HCT116 (cell line): ENCODE measurements around the gene IFNGR2. TPM values are rescaled to one million over a fixed set of nuclear protein-coding genes. Genes with fewer than 3 reads are reported as not detected.

ENCODE experiments used
- ATAC-seq: fragments of 200-7000 bp; cut with Tn5 transposase; 2 replicates; pipeline ENCODE4 v1.9.1; 2020; ENCODE audit warnings: mild to moderate bottlenecking, moderate library complexity
- BruUV-seq: library from RNA; stranded (reverse); fragments of 400-500 nt; replicated peaks from 2 replicates; lab custom pipeline; 2021; lab: Mats Ljungman, UMichigan
- CTCF ChIA-PET: fragments of 300-600 bp; sonication (Branson Sonifier 250); formaldehyde crosslinking; loops from one replicate; lab custom pipeline; 2021; ENCODE audit warnings: antibody characterized with exemption; lab: Charles Lee
- POLR2A ChIA-PET: fragments of 300-600, 350-600 bp; sonication (Branson Sonifier 250); formaldehyde crosslinking; loops from one replicate; lab custom pipeline; 2021; ENCODE audit warnings: antibody characterized with exemption; lab: Charles Lee
- RAD21 ChIA-PET, 2 experiments: fragments of 300-600 bp; sonication (Branson Sonifier 250); formaldehyde crosslinking; loops; one replicate each; lab custom pipeline; 2023; ENCODE audit warnings: low total read pairs in 2 of 2; ENCODE audit not compliant: uncharacterized antibody in 2 of 2, unreplicated experiment in 2 of 2, low non-redundant PET in 1 of 2; lab: Charles Lee
- DNase-seq: peaks from one replicate; pipeline ENCODE4 v3.0.0-alpha.2; 2010; ENCODE audit warnings: low read depth, low spot score
- H2AFZ ChIP-seq: fragments of 200-600 bp; shearing (Covaris generic), sonication (generic); 2 replicates; pipeline ENCODE4 v1.6.1; 2017; ENCODE audit warnings: low read depth, mixed run types, mixed read lengths, antibody characterized with exemption, low read length; ENCODE audit not compliant: poor library complexity, severe bottlenecking
- H3K27ac ChIP-seq: 2 replicates; pipeline ENCODE4 v1.5.1; 2012; ENCODE audit warnings: low read depth, low read length
- H3K27me3 ChIP-seq: fragments of 200-600 bp; sonication (generic); 2 replicates; pipeline ENCODE4 v1.6.1; 2016; ENCODE audit warnings: mixed run types, low read length, mixed read lengths; ENCODE audit not compliant: insufficient read depth
- H3K36me3 ChIP-seq, 2 experiments: fragments of 200-500 bp in 1 of 2; fragments of 200-600 bp in 1 of 2; sonication (Bioruptor generic) in 1 of 2; sonication (generic) in 1 of 2; 2 replicates each; pipeline versions ENCODE4 v1.5.1 to v1.6.1; 2014 to 2016; ENCODE audit warnings: low read length in 2 of 2, inconsistent platforms in 1 of 2, mixed read lengths in 1 of 2, mixed run types in 1 of 2; ENCODE audit not compliant: insufficient read depth in 2 of 2, control insufficient read depth in 1 of 2
- H3K4me1 ChIP-seq, 2 experiments: fragments of 200-600 bp in 1 of 2; sonication (generic) in 1 of 2; 2 replicates each; pipeline versions ENCODE4 v1.5.1 to v1.6.1; 2012 to 2017; ENCODE audit warnings: low read length in 2 of 2, inconsistent platforms in 1 of 2, mild to moderate bottlenecking in 1 of 2, mixed read lengths in 1 of 2, mixed run types in 1 of 2, moderate library complexity in 1 of 2; ENCODE audit not compliant: insufficient read depth in 2 of 2, control insufficient read depth in 1 of 2
- H3K4me2 ChIP-seq: fragments of 200-600 bp; sonication (generic); 2 replicates; pipeline ENCODE4 v1.6.1; 2017; ENCODE audit warnings: mixed run types, low read length, mixed read lengths
- H3K4me3 ChIP-seq, 2 experiments: fragments of 200-600 bp in 1 of 2; sonication (generic) in 1 of 2; replicated peaks in 1 of 2; 2 replicates each; pipeline ENCODE4 v1.5.1; 2011 to 2016; ENCODE audit warnings: low read length in 2 of 2, control low read depth in 1 of 2, low read depth in 1 of 2, mild to moderate bottlenecking in 1 of 2, mixed read lengths in 1 of 2, mixed run types in 1 of 2
- H3K79me2 ChIP-seq: fragments of 200-600 bp; sonication (generic); 2 replicates; pipeline ENCODE4 v1.6.1; 2017; ENCODE audit warnings: mild to moderate bottlenecking, mixed run types, low read length, moderate library complexity, mixed read lengths; ENCODE audit not compliant: insufficient read depth
- H3K9ac ChIP-seq: fragments of 200-600 bp; sonication (generic); 2 replicates; pipeline ENCODE4 v1.6.1; 2016; ENCODE audit warnings: low read length, mixed read lengths
- H3K9me2 ChIP-seq: fragments of 200-600 bp; sonication (generic), shearing (Covaris generic); 2 replicates; pipeline ENCODE4 v1.6.1; 2017; ENCODE audit warnings: mixed run types, mild to moderate bottlenecking, moderate library complexity; ENCODE audit not compliant: insufficient read depth
- H3K9me3 ChIP-seq, 2 experiments: fragments of 200-500 bp in 1 of 2; fragments of 200-600 bp in 1 of 2; sonication (Bioruptor generic) in 1 of 2; sonication (generic) in 1 of 2; 2 replicates each; pipeline ENCODE4 v1.6.1; 2014 to 2017; ENCODE audit warnings: low read length in 2 of 2, mixed read lengths in 2 of 2, inconsistent platforms in 1 of 2, low read depth in 1 of 2, mild to moderate bottlenecking in 1 of 2, mixed run types in 1 of 2, moderate library complexity in 1 of 2; ENCODE audit not compliant: control insufficient read depth in 1 of 2, insufficient read depth in 1 of 2
- H4K20me1 ChIP-seq: fragments of 200-600 bp; sonication (generic), shearing (Covaris generic); 2 replicates; pipeline ENCODE4 v1.6.1; 2017; ENCODE audit warnings: mixed run types, mild to moderate bottlenecking, moderate library complexity; ENCODE audit not compliant: insufficient read depth
- CBX3 ChIP-seq: IDR thresholded peaks from 2 replicates; pipeline ENCODE4 v1.6.1; 2012; ENCODE audit warnings: low read depth
- EZH2 ChIP-seq: fragments of 200-600 bp; sonication (generic); IDR thresholded peaks from 2 replicates; pipeline ENCODE4 v1.6.1; 2017; ENCODE audit warnings: antibody characterized with exemption, mixed run types
- EZH2phosphoT487 ChIP-seq: fragments of 200-600 bp; IDR thresholded peaks from 2 replicates; pipeline ENCODE4 v1.6.1; 2018; ENCODE audit warnings: antibody characterized with exemption, borderline replicate concordance
- JUND ChIP-seq: IDR thresholded peaks from 2 replicates; pipeline ENCODE4 v1.6.1; 2012
- POLR2AphosphoS5 ChIP-seq: IDR thresholded peaks from 2 replicates; pipeline ENCODE4 v1.6.1; 2011; ENCODE audit warnings: mild to moderate bottlenecking, low read depth, low read length, moderate library complexity
- TCF7L2 ChIP-seq: IDR thresholded peaks from 2 replicates; pipeline ENCODE4 v1.7.0; 2011; ENCODE audit warnings: borderline replicate concordance, inconsistent platforms; ENCODE audit not compliant: insufficient read depth, insufficient read length; ENCODE audit errors: extremely low read depth
- YY1 ChIP-seq: IDR thresholded peaks from 2 replicates; pipeline ENCODE4 v1.6.1; 2011; ENCODE audit warnings: low read length, low read depth, moderate library complexity, mild to moderate bottlenecking; ENCODE audit not compliant: insufficient replicate concordance; ENCODE audit errors: extremely low read depth
- ZNF274 ChIP-seq: fragments of 200-500 bp; sonication (Bioruptor generic); IDR thresholded peaks from 2 replicates; pipeline ENCODE4 v1.6.1; 2014; ENCODE audit warnings: mild to moderate bottlenecking, low read depth, low read length, inconsistent platforms
- intact Hi-C: fragments of 100-400 bp; cut with micrococcal nuclease; formaldehyde crosslinking; loops from 2 replicates; pipeline ENCODE4 v1.10.0; 2022
- total RNA-seq: library from RNA; stranded (reverse); gene quantifications from one replicate; pipeline ENCODE4 v1.2.1, GENCODE V29; 2021; ENCODE audit not compliant: unreplicated experiment
- TF ChIP-seq, protein P1 (sequence below): IDR thresholded peaks from 2 replicates; pipeline ENCODE4 v1.6.1; 2012; ENCODE audit warnings: low read depth

The IFNGR2 gene
- total RNA-seq, 1 experiment from 2014 or later, result 44.6 TPM

DNA sequence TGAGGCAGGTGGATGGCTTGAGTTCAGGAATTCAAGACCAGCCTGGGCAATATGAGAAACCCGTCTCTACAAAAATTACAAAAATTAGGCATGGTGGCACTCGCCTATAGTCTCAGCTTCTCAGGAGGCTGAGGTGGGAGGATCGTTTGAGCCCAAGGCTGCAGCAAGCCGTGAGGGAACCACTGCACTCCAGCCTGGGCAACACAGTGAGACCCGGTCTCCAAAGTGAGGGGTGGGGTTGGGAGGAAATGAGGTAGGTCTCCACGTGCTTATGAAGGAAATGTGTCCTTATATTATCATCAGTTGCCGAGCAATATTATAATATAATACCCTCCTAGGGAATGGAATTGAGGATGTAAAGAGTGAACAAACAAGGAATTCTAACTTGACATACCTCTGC, 73.9 kb downstream of the IFNGR2 start:
- Histone ChIP-seq H3K4me2 (no peak overlapping the region), H3K9me2 (no peaks in the 10 kb centered on the region), H3K4me3 (no peak overlapping the region), H4K20me1 (no peaks in the 10 kb centered on the region), H3K4me1 (peaks cover 5 to 13% of the 10 kb centered on the region in 2 experiments), H3K9me3 (0 out of 4 replicates have a peak, but pooled peaks cover 0 to 6% of the 10 kb centered on the region in 2 experiments), H3K9ac (no peak overlapping the region), H3K27me3 (no peaks in the 10 kb centered on the region), H3K27ac (no peak overlapping the region), H3K79me2 (peaks cover 15% of the 10 kb centered on the region; the same call in 1 of the 2 replicates), H2AFZ (no peak overlapping the region), H3K36me3 (no peaks in the 10 kb centered on the region)
- intact Hi-C loops, result no loop called here
- no peak for ATAC-seq
- BruUV-seq, result no TSS peak
- POLR2A ChIA-PET, result interaction anchor here (1.3 kb wide), 1 partner anchor 15 kb away, joined by 4 read pairs; the partner anchor contains the start of gene DNAJC28
- RAD21 ChIA-PET, result no interaction called here
- no peak for TF ChIP-seq EZH2phosphoT487
- TF ChIP-seq, protein P1, sequence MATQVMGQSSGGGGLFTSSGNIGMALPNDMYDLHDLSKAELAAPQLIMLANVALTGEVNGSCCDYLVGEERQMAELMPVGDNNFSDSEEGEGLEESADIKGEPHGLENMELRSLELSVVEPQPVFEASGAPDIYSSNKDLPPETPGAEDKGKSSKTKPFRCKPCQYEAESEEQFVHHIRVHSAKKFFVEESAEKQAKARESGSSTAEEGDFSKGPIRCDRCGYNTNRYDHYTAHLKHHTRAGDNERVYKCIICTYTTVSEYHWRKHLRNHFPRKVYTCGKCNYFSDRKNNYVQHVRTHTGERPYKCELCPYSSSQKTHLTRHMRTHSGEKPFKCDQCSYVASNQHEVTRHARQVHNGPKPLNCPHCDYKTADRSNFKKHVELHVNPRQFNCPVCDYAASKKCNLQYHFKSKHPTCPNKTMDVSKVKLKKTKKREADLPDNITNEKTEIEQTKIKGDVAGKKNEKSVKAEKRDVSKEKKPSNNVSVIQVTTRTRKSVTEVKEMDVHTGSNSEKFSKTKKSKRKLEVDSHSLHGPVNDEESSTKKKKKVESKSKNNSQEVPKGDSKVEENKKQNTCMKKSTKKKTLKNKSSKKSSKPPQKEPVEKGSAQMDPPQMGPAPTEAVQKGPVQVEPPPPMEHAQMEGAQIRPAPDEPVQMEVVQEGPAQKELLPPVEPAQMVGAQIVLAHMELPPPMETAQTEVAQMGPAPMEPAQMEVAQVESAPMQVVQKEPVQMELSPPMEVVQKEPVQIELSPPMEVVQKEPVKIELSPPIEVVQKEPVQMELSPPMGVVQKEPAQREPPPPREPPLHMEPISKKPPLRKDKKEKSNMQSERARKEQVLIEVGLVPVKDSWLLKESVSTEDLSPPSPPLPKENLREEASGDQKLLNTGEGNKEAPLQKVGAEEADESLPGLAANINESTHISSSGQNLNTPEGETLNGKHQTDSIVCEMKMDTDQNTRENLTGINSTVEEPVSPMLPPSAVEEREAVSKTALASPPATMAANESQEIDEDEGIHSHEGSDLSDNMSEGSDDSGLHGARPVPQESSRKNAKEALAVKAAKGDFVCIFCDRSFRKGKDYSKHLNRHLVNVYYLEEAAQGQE, result no peak
- no peak for TF ChIP-seq JUND
- no peak for DNase-seq
- CTCF ChIA-PET, result interaction anchor here (0.6 to 1.2 kb wide), 2 partner anchors 277 to 706 kb away, joined by 3 to 4 read pairs; partner anchors contain the start of gene PAXBP1

DNA sequence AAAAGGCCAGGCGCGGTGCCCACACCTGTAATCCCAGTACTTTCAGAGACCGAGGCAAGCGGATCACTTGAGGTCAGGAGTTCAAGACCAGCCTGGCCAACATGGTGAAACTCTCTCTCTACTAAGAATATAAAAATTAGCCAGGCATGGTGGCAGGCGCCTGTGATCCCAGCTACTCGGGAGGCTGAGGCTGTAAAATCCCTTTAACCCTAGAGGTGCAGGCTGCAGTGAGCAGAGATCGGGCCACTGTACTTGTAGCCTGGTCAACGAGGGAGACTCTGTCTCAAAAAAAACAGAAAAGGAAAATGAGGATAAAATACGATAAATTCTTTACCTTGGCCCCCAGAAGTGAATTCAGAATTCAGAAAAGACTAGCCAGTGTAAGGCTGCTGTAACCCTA, 75.0 kb downstream of the IFNGR2 start:
- no peak overlapping the region for H2AFZ ChIP-seq
- BruUV-seq, result no TSS peak
- intact Hi-C loops, result no loop called here
- H3K4me2 ChIP-seq, result peak overlapping the region; percentile 95
- H4K20me1 ChIP-seq, result no peaks in the 10 kb centered on the region
- H3K9ac ChIP-seq, result no peak overlapping the region
- TF ChIP-seq YY1 (no peak), TCF7L2 (no peak), ZNF274 (no peak), EZH2 (no peak), CBX3 (no peak), POLR2AphosphoS5 (no peak)
- ATAC-seq (no peak), DNase-seq (no peak)
- peaks cover 5 to 13% of the 10 kb centered on the region in 2 experiments for H3K4me1 ChIP-seq
- peaks cover 15% of the 10 kb centered on the region; the same call in 1 of the 2 replicates for H3K79me2 ChIP-seq
- ChIA-PET POLR2A (no interaction called here), RAD21 (no interaction called here), CTCF (no interaction called here)
- H3K9me3 ChIP-seq, result 0 out of 4 replicates have a peak, but pooled peaks cover 0 to 2% of the 10 kb centered on the region in 2 experiments
- no peaks in the 10 kb centered on the region for H3K36me3 ChIP-seq
- H3K27me3 ChIP-seq, result no peaks in the 10 kb centered on the region
- peak overlapping the region; percentile 78 to 92 for H3K4me3 ChIP-seq
- no peaks in the 10 kb centered on the region for H3K9me2 ChIP-seq
- H3K27ac ChIP-seq, result no peak overlapping the region
